Measurements from ENCODE around the gene ARHGAP22.

- no peak for TF ChIP-seq CTCF (conservative IDR thresholded peaks at IDR 0.05 in 1 of 2, IDR thresholded peaks at IDR 0.05 in 1 of 2; ENCODE audit: low read depth in 1 of 2, low read length in 2 of 2)
- TF ChIP-seq EZH2 (IDR thresholded peaks at IDR 0.05; ENCODE audit: low read length, missing control alignments): no peak
Measured at GRCh38 chr10:48494073-48494472, 110.8 kb downstream of the ARHGAP22 start.
